ENCODE measurements around the gene NEK3. TPM values are rescaled to one million over a fixed set of nuclear protein-coding genes. Genes with fewer than 3 reads are reported as not detected.

NEK3 gene
- total RNA-seq, 1 experiment from 2014 or later: 13.3 TPM

DNA sequence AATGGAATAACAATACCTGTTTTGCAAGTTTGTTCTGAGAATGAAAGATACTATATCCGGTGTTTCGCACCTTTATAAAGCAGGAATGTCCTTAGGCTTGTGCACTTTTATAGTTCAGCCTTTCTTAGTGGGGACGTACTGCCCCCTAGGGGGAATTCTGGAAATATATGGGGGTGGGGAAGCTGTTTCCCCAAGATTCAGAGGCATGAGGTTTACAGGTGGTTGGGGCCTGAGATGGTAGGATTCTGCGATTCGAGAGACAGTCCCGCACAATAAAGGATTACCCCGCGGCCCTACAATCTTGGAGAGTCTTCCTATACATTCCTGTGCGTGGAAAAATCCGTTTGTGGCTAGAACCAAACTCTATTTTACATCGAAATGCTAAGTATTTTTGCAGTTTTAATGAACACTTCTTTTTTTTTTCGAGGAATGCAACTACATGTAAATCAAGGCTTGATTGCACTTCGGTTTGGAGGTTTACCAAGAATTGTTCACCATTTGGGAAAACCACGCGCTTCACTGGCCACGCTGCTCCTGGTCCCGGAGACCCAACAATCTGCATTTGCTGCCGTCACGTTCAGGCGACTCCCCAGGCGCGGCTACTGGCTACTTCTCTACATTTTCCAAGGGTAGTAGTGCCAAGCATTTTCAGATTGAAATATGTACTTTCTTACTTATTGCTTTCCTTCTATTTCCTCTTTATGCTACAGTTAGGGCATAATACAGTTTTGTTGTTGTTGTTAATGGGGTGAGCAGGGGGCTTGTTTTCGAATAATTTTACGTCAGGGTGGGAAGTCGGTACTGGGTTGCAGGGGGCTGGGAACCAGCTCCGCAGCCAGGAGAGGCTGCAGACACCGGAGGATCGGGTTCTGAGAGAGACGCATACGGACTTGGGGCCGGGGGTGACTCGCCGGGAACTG is 31.4 kb downstream of the NEK3 start:
- TF ChIP-seq, protein P1, sequence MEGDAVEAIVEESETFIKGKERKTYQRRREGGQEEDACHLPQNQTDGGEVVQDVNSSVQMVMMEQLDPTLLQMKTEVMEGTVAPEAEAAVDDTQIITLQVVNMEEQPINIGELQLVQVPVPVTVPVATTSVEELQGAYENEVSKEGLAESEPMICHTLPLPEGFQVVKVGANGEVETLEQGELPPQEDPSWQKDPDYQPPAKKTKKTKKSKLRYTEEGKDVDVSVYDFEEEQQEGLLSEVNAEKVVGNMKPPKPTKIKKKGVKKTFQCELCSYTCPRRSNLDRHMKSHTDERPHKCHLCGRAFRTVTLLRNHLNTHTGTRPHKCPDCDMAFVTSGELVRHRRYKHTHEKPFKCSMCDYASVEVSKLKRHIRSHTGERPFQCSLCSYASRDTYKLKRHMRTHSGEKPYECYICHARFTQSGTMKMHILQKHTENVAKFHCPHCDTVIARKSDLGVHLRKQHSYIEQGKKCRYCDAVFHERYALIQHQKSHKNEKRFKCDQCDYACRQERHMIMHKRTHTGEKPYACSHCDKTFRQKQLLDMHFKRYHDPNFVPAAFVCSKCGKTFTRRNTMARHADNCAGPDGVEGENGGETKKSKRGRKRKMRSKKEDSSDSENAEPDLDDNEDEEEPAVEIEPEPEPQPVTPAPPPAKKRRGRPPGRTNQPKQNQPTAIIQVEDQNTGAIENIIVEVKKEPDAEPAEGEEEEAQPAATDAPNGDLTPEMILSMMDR (conservative IDR thresholded peaks at IDR 0.05): peak; percentile 96
- H3K4me3 Mint-ChIP-seq: peak overlapping the region; percentile 68 to 87
- peak overlapping the region; percentile 26 for H2AFZ ChIP-seq (ENCODE audit: low read length)
- no peak overlapping the region for H3K56ac ChIP-seq (ENCODE audit: insufficient read length, low read depth, low read length)
- no peak overlapping the region for H2BK20ac ChIP-seq (ENCODE audit: low read depth, low read length, poor library complexity, severe bottlenecking)
- no peak overlapping the region for H3K23ac ChIP-seq (ENCODE audit: insufficient read length, low read depth, low read length)
- H3K79me1 ChIP-seq (ENCODE audit: insufficient read depth, low read depth, low read length, poor library complexity, severe bottlenecking): no peaks in the 10 kb centered on the region
- peak; percentile 72 for DNase-seq
- no peak overlapping the region for H3K27ac ChIP-seq (ENCODE audit: insufficient read length, low read depth, low read length)
- H3K23me2 ChIP-seq (ENCODE audit: insufficient read length, low read depth, low read length, poor library complexity, severe bottlenecking): peaks cover 8% of the 10 kb centered on the region
- peak overlapping the region in 1 of 3 experiments; percentile 4; a peak in 1 of 7 replicates for H3K27ac Mint-ChIP-seq
- H3K36me3 Mint-ChIP-seq (ENCODE audit: insufficient read depth in 1 of 3, low read depth in 3 of 3): peaks cover 17 to 24% (median 19%) of the 10 kb centered on the region in 3 experiments
- H3K9me3 Mint-ChIP-seq: peaks cover 0 to 3% of the 10 kb centered on the region in 2 experiments; a peak in 1 of 5 replicates
- no peak overlapping the region for H3K4ac ChIP-seq (ENCODE audit: low read depth, low read length)
- no peaks in the 10 kb centered on the region for H3K4me1 ChIP-seq (ENCODE audit: insufficient read depth, low read length)
- H3K18ac ChIP-seq (ENCODE audit: insufficient read length, low read depth, low read length): no peak overlapping the region
- H3K4me2 ChIP-seq (ENCODE audit: insufficient read depth, insufficient read length, low read length): peak overlapping the region; percentile 80
- H2BK5ac ChIP-seq (ENCODE audit: insufficient read length, low read length): no peak overlapping the region
- H3K27me3 ChIP-seq (ENCODE audit: insufficient read depth, low read length): no peaks in the 10 kb centered on the region; the same call in 1 of the 2 replicates
- H3T11ph ChIP-seq (ENCODE audit: low read length): no peak overlapping the region
- peaks cover 15 to 18% of the 10 kb centered on the region in 2 experiments for H3K4me1 Mint-ChIP-seq
- no peaks in the 10 kb centered on the region for H3K79me2 ChIP-seq (ENCODE audit: insufficient read depth, low read length)
- H4K20me1 ChIP-seq (ENCODE audit: control insufficient read depth, insufficient read depth, insufficient read length): no peaks in the 10 kb centered on the region
- WGBS (ENCODE audit: extremely low coverage, insufficient read length, low lambda C conversion rate): no CpG with 5 or more reads among the region's 33 CpGs
- no peak overlapping the region for H2BK120ac ChIP-seq (ENCODE audit: low read depth, low read length, poor library complexity, severe bottlenecking)
- H4K8ac ChIP-seq (replicated peaks; ENCODE audit: insufficient read length, low read depth, low read length): no peak overlapping the region
- H2AK5ac ChIP-seq (ENCODE audit: insufficient read length, low read length): no peak overlapping the region
- no peak overlapping the region for H2BK15ac ChIP-seq (ENCODE audit: low read depth, low read length)
- H4K91ac ChIP-seq (ENCODE audit: insufficient read length, low read depth, low read length): no peak overlapping the region
- H2BK12ac ChIP-seq (ENCODE audit: insufficient read length, low read depth, low read length): no peak overlapping the region
- H3K27me3 Mint-ChIP-seq (ENCODE audit: low read depth): peaks cover 16% of the 10 kb centered on the region
- peaks cover 4% of the 10 kb centered on the region for H3K9me3 ChIP-seq (ENCODE audit: control insufficient read depth, low read depth, low read length)
- no peak overlapping the region for H3K14ac ChIP-seq (ENCODE audit: insufficient read depth, low read length)
- no peak overlapping the region for H3K9ac ChIP-seq (ENCODE audit: extremely low read depth, insufficient read length, low read length)
- H4K5ac ChIP-seq (ENCODE audit: insufficient read length, low read depth, low read length): no peak overlapping the region
